ENCODE results near the gene BAZ2B. TPM values are rescaled to one million over a fixed set of nuclear protein-coding genes. Genes with fewer than 3 reads are reported as not detected.

BAZ2B gene
- total and polyA plus RNA-seq, 9 of the 15 experiments (the other 6 are each of a cell fraction or from before 2014, with no cell fraction given) = 7.5 to 38.6 (median 19.8) TPM

DNA sequence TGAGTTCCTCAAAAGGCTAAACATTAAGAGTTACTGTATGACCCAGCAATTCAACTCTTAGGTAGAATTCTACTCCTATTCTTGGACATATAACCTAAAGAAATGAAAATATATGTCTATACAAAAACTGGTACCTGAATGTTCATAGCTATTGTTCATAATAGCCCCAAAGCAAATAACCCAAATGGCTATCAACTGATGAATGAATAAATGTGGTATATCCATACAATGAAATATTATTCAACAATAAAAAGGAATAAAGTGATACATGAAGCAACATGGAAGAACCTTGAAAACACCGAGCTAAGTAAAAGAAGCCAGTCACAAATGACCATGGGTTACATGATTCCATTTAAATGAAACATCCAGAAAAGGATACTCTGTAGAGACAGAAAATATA lies 114.6 kb downstream of the BAZ2B start:
- no peak overlapping the region for H2AFZ ChIP-seq (ENCODE audit: low read depth, low read length)
- CTCF ChIA-PET (ENCODE audit: low intra/inter-chr PET ratio) = no interaction called here
- intact Hi-C loops (cut with micrococcal nuclease) = no loop called here

DNA sequence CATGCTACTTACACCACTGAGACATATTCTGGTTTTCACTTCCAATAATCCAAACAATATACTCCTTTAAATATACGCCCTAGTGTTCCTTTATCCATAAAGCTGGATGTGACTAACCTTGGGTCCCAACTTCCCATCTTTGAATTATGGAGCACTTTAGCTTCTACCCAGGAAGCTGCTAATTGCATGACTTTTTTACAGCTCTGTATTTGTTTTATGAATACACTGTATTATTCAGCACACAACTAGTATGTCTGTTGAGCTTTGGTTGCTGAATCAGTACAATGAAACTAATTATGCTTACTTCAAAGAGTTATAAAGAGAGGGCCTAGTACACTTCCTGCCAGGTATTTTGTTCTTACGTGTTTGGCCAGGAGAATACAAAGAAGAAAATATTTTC lies 118.5 kb downstream of the BAZ2B start:
- no peak overlapping the region for H3K4me3 ChIP-seq
- H3K9me1 ChIP-seq (ENCODE audit: control insufficient read depth, insufficient read depth, low read length) = no peaks in the 10 kb centered on the region
- BruUV-seq (replicated peaks) = no TSS peak
- no peaks in the 10 kb centered on the region for H3K27me3 ChIP-seq (ENCODE audit: control insufficient read depth in 2 of 2, insufficient read depth in 2 of 2, low read length in 2 of 2)
- no peak overlapping the region for H2AFZ ChIP-seq (ENCODE audit: low read depth, low read length)
- H3K4me2 ChIP-seq (ENCODE audit: insufficient read depth, low read length) = no peak overlapping the region
- H3K9me3 ChIP-seq (replicated peaks; ENCODE audit: control insufficient read depth, insufficient read depth, low read depth, low read length) = no peaks in the 10 kb centered on the region
- intact Hi-C loops (cut with micrococcal nuclease) = loop anchor here (5.0 kb wide), 1 partner anchor 114 kb away; no protein-coding TSS in a partner anchor
- no peak overlapping the region for H3K9ac ChIP-seq (ENCODE audit: insufficient read depth in 1 of 2, low read depth in 2 of 2, low read length in 2 of 2)
- no peaks in the 10 kb centered on the region for H3K36me3 ChIP-seq (ENCODE audit: control insufficient read depth, insufficient read depth, low read length)
- no peaks in the 10 kb centered on the region for H3K79me2 ChIP-seq (ENCODE audit: control insufficient read depth, insufficient read depth, low read length)
- 83% methylated on average over 2 of the region's 2 CpGs for WGBS (ENCODE audit: insufficient coverage, low coverage, missing lambda C conversion rate)
- peaks cover 0 to 7% of the 10 kb centered on the region in 2 experiments; a peak in 2 of 5 replicates for H3K4me1 ChIP-seq (replicated peaks in 1 of 2; ENCODE audit: control insufficient read depth in 2 of 2, insufficient read depth in 2 of 2, low read length in 2 of 2)
- no peak for DNase-seq (ENCODE audit: extremely low read depth in 1 of 4, low spot score in 3 of 4)
- ChIA-PET POLR2A (interaction anchor here (1.3 kb wide), 1 partner anchor 21 kb away, joined by 3 read pairs; no protein-coding TSS in a partner anchor), CTCF (ENCODE audit: low intra/inter-chr PET ratio) (no interaction called here)
- no peaks in the 10 kb centered on the region for H4K20me1 ChIP-seq (replicated peaks; ENCODE audit: control insufficient read depth, insufficient read depth, low read length)
- peak; percentile 11 for FAIRE-seq
- peak overlapping the region; percentile 48; the same call in 1 of the 3 replicates for H3K27ac ChIP-seq (ENCODE audit: extremely low read depth, low read depth, low read length)
- no peak for TF ChIP-seq NUFIP1 (IDR thresholded peaks at IDR 0.05; ENCODE audit: partially characterized antibody)
- no peak for TF ChIP-seq ZNF175 (CRISPR knock-in tag; IDR thresholded peaks at IDR 0.05; ENCODE audit: low read depth)
- no peak for TF ChIP-seq ETV5 (CRISPR knock-in tag; IDR thresholded peaks at IDR 0.05; ENCODE audit: low read depth)
- no peak for TF ChIP-seq ATF3 (IDR thresholded peaks at IDR 0.05)
- TF ChIP-seq ATF3 (CRISPR knock-in tag; conservative IDR thresholded peaks at IDR 0.05) = no peak
- TF ChIP-seq ETS1 (conservative IDR thresholded peaks at IDR 0.05; ENCODE audit: control insufficient read depth, low read depth, low read length) = no peak
- no peak for TF ChIP-seq ZNF24 (IDR thresholded peaks at IDR 0.05)
- ATAC-seq = peak; percentile 17; the same call in 2 of the 3 replicates
- in situ Hi-C loops (cut with MboI) = no loop called here

More for the DNA sequence above, 114.6 kb downstream of the BAZ2B start:
- Histone ChIP-seq H3K27ac (ENCODE audit: extremely low read depth, low read depth, low read length) (no peak overlapping the region), H3K4me2 (ENCODE audit: insufficient read depth, low read length) (no peak overlapping the region), H3K9ac (ENCODE audit: insufficient read depth in 1 of 2, low read depth in 2 of 2, low read length in 2 of 2) (no peak overlapping the region), H3K4me1 (replicated peaks in 1 of 2; ENCODE audit: control insufficient read depth in 2 of 2, insufficient read depth in 2 of 2, low read length in 2 of 2) (peaks cover 0 to 7% of the 10 kb centered on the region in 2 experiments; a peak in 2 of 5 replicates), H3K4me3 (no peak overlapping the region), H3K9me3 (replicated peaks; ENCODE audit: control insufficient read depth, insufficient read depth, low read depth, low read length) (no peaks in the 10 kb centered on the region), H3K36me3 (ENCODE audit: control insufficient read depth, insufficient read depth, low read length) (no peaks in the 10 kb centered on the region), H3K79me2 (ENCODE audit: control insufficient read depth, insufficient read depth, low read length) (no peaks in the 10 kb centered on the region), H3K27me3 (ENCODE audit: control insufficient read depth in 2 of 2, insufficient read depth in 2 of 2, low read length in 2 of 2) (no peaks in the 10 kb centered on the region), H4K20me1 (replicated peaks; ENCODE audit: control insufficient read depth, insufficient read depth, low read length) (no peaks in the 10 kb centered on the region), H3K9me1 (ENCODE audit: control insufficient read depth, insufficient read depth, low read length) (no peaks in the 10 kb centered on the region)
- 52% methylated on average over 1 of the region's 1 CpG for WGBS (ENCODE audit: insufficient coverage, low coverage, missing lambda C conversion rate)
- no peak for ATAC-seq
- TF ChIP-seq ZNF253 (CRISPR knock-in tag; conservative IDR thresholded peaks at IDR 0.05) (no peak), PURB (CRISPR knock-in tag; IDR thresholded peaks at IDR 0.05; ENCODE audit: low read depth) (no peak), ETV1 (tag; conservative IDR thresholded peaks at IDR 0.05; ENCODE audit: low read depth) (no peak), ZFPM2 (CRISPR knock-in tag; IDR thresholded peaks at IDR 0.05) (no peak), SMARCA4 (IDR thresholded peaks at IDR 0.05) (no peak)
- in situ Hi-C loops (cut with MboI) = no loop called here
- BruUV-seq (replicated peaks) = no TSS peak
- POLR2A ChIA-PET = interaction anchor here (0.8 kb wide), 1 partner anchor 11 kb away, joined by 3 read pairs; no protein-coding TSS in a partner anchor
- DNase-seq (ENCODE audit: extremely low read depth in 1 of 4, low spot score in 3 of 4) = no peak
- FAIRE-seq = no peak

Measured in K562 (cell line).